GM18520 (cell line): ENCODE data around the gene PLD1.

Experiments
- ATAC-seq: cut with Tn5 transposase; IDR thresholded peaks from one replicate; pipeline ENCODE4 v1.9.1; 2021; ENCODE audit not compliant: unreplicated experiment

Gene PLD1

GRCh38 chr3:171797265-171797679, 13.0 kb downstream of the PLD1 start:
- peak; percentile 56 for ATAC-seq

GRCh38 chr3:171796625-171797264, 13.5 kb downstream of the PLD1 start:
- no peak for ATAC-seq

- ATAC-seq, result no peak
Observed at GRCh38 chr3:171792531-171792930, 17.8 kb downstream of the PLD1 start.

- no peak for ATAC-seq
Observed at GRCh38 chr3:171791692-171792076, 18.6 kb downstream of the PLD1 start.

- no peak for ATAC-seq
Observed at GRCh38 chr3:171790898-171791691, 19.2 kb downstream of the PLD1 start.

- no peak for ATAC-seq
Observed at GRCh38 chr3:171790574-171790897, 19.7 kb downstream of the PLD1 start.

- no peak for ATAC-seq
Observed at GRCh38 chr3:171789759-171790505, 20.4 kb downstream of the PLD1 start.

GRCh38 chr3:171788546-171789351, 21.5 kb downstream of the PLD1 start:
- no peak for ATAC-seq

- no peak for ATAC-seq
Observed at GRCh38 chr3:171786997-171787396, 23.3 kb downstream of the PLD1 start.

GRCh38 chr3:171784937-171785336, 25.3 kb downstream of the PLD1 start:
- no peak for ATAC-seq

- ATAC-seq, result no peak
Observed at GRCh38 chr3:171784387-171784786, 25.9 kb downstream of the PLD1 start.

- ATAC-seq, result no peak
Observed at GRCh38 chr3:171783626-171784025, 26.7 kb downstream of the PLD1 start.

- no peak for ATAC-seq
Observed at GRCh38 chr3:171783086-171783485, 27.2 kb downstream of the PLD1 start.

GRCh38 chr3:171782617-171783016, 27.7 kb downstream of the PLD1 start:
- ATAC-seq, result no peak

- ATAC-seq, result no peak
Observed at GRCh38 chr3:171781711-171782127, 28.6 kb downstream of the PLD1 start.

- ATAC-seq, result no peak
Observed at GRCh38 chr3:171778493-171778892, 31.8 kb downstream of the PLD1 start.

- ATAC-seq, result no peak
Observed at GRCh38 chr3:171777596-171777995, 32.7 kb downstream of the PLD1 start.

GRCh38 chr3:171776839-171777583, 33.3 kb downstream of the PLD1 start:
- no peak for ATAC-seq

- ATAC-seq, result no peak
Observed at GRCh38 chr3:171776411-171776810, 33.9 kb downstream of the PLD1 start.

- no peak for ATAC-seq
Observed at GRCh38 chr3:171775943-171776342, 34.3 kb downstream of the PLD1 start.
